Kidney (tissue), 14 donors: ENCODE measurements around the gene ATF7IP. TPM values are rescaled to one million over a fixed set of nuclear protein-coding genes. Genes with fewer than 3 reads are reported as not detected.
"Not testable (repeated sequence)": the region's sequence is repeated elsewhere in the genome, so short reads cannot be mapped to it uniquely, and the experiment has no call there.

Source experiments
- DNase-seq, 5 donors: peaks; one replicate each; pipeline ENCODE4 v3.0.0-alpha.2; 2013 to 2020
- FAIRE-seq: peaks from 2 replicates; lab custom pipeline; 2012; peaks lifted over from hg19 to GRCh38; lab: Jason Lieb, UNC
- H3K27ac ChIP-seq, 2 donors: one replicate each; pipeline ENCODE4 v1.7.0; 2013; ENCODE audit warnings: low read depth in 2 of 2, low read length in 2 of 2, inconsistent platforms in 1 of 2
- H3K27me3 ChIP-seq: one replicate; pipeline ENCODE4 v1.7.1; 2013; ENCODE audit warnings: low read length, inconsistent platforms; ENCODE audit not compliant: control insufficient read depth, insufficient read depth
- H3K36me3 ChIP-seq, 3 donors: one replicate each; pipeline versions ENCODE4 v1.7.0 to v1.7.1; 2013; ENCODE audit warnings: low read length in 3 of 3, control low read depth in 1 of 3, inconsistent platforms in 1 of 3; ENCODE audit not compliant: insufficient read depth in 3 of 3, control insufficient read depth in 2 of 3
- H3K4me1 ChIP-seq, 3 donors: one replicate each; pipeline versions ENCODE4 v1.7.0 to v1.7.1; 2013; ENCODE audit warnings: low read length in 3 of 3, inconsistent platforms in 1 of 3, low read depth in 1 of 3; ENCODE audit not compliant: control insufficient read depth in 2 of 3, insufficient read depth in 2 of 3
- H3K4me3 ChIP-seq, 3 donors: one replicate each; pipeline versions ENCODE4 v1.7.0 to v1.8.1; 2013; ENCODE audit warnings: low read length in 3 of 3, control low read depth in 1 of 3, inconsistent platforms in 1 of 3
- H3K9ac ChIP-seq, 3 donors: one replicate each; pipeline versions ENCODE4 v1.7.0 to v1.7.1; 2013; ENCODE audit warnings: low read length in 3 of 3, control low read depth in 1 of 3, inconsistent platforms in 1 of 3
- H3K9me3 ChIP-seq, 3 donors: one replicate each; pipeline versions ENCODE4 v1.7.0 to v1.7.1; 2013; ENCODE audit warnings: low read length in 3 of 3, control low read depth in 1 of 3, inconsistent platforms in 1 of 3; ENCODE audit not compliant: control insufficient read depth in 2 of 3, insufficient read depth in 1 of 3
- intact Hi-C: fragments of 100-400 bp; cut with DNase I; formaldehyde crosslinking; loops from one replicate; pipeline ENCODE4 v1.11.1; 2022
- polyA plus RNA-seq: library from polyadenylated mRNA; stranded (reverse); fragments of 350-450 nt; fragmentation: Illumina TruSeq; extraction: RNeasy Lipid Tissue Mini Kit (QIAGEN cat#74804); gene quantifications from one replicate; pipeline ENCODE4 v1.2.3, GENCODE V29; 2014; ENCODE audit warnings: low read depth, low replicate concordance; ENCODE audit not compliant: insufficient read depth
- total RNA-seq: library from RNA; stranded (reverse); fragmentation: NEBNext Ultra II Directional; extraction: Animal tissue kit (Norgen Biotek cat#: 25700); gene quantifications from one replicate; pipeline ENCODE4 v1.2.1, GENCODE V29; 2021
- TF ChIP-seq, protein P1 (sequence below): IDR thresholded peaks from 3 replicates; pipeline ENCODE4 v1.5.1; 2012; ENCODE audit warnings: mild to moderate bottlenecking, moderate library complexity, borderline replicate concordance; ENCODE audit not compliant: insufficient read depth; ENCODE audit errors: extremely low read depth
- donor health status: control.
- donor health status: control.
- donor health status: control.
- donor health status: control.
- donor health status: control.
- donor health status: DM: yes; HTN: yes; CAD: no.
- donor health status: Normal renal cell carcinoma (clear cell type).

The ATF7IP gene
- total and polyA plus RNA-seq, 2 donors from 2014 or later: 6.3 to 97.1 TPM

- Histone ChIP-seq H3K27me3 (no peaks in the 10 kb centered on the region), H3K36me3 (no peaks in the 10 kb centered on the region), H3K4me3 (no peak overlapping the region), H3K27ac (no peak overlapping the region), H3K9me3 (peaks cover 0 to 5% (median 5%) of the 10 kb centered on the region in 3 donors), H3K9ac (no peak overlapping the region), H3K4me1 (no peaks in the 10 kb centered on the region)
- FAIRE-seq (no peak), DNase-seq (no peak)
- TF ChIP-seq, protein P1, sequence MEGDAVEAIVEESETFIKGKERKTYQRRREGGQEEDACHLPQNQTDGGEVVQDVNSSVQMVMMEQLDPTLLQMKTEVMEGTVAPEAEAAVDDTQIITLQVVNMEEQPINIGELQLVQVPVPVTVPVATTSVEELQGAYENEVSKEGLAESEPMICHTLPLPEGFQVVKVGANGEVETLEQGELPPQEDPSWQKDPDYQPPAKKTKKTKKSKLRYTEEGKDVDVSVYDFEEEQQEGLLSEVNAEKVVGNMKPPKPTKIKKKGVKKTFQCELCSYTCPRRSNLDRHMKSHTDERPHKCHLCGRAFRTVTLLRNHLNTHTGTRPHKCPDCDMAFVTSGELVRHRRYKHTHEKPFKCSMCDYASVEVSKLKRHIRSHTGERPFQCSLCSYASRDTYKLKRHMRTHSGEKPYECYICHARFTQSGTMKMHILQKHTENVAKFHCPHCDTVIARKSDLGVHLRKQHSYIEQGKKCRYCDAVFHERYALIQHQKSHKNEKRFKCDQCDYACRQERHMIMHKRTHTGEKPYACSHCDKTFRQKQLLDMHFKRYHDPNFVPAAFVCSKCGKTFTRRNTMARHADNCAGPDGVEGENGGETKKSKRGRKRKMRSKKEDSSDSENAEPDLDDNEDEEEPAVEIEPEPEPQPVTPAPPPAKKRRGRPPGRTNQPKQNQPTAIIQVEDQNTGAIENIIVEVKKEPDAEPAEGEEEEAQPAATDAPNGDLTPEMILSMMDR: no peak
- intact Hi-C loops: no loop called here
Measured at GRCh38 chr12:14332482-14332881, 33.0 kb upstream of the ATF7IP start.

DNA sequence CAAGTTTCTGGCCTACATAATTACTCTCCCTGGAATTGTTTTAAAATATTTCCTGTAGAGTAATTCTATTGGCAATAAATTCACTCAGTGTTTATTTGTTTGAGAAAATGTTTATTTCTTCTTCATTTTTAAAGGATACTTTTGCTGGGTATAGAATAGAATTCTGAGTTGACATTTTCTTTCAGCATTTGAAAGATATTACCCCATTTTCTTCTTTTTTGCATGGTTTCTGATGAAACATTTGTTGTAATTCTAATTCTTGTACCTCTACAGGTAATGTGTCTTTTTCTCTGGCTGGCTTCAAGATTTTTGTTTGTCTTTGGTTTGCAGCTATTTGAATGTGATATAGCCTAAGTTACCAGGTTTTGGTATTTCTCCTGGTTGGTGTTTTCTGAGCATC lies 25.1 kb upstream of the ATF7IP start:
- Histone ChIP-seq H3K9me3 (peaks cover 0 to 16% (median 6%) of the 10 kb centered on the region in 3 donors), H3K27ac (no peak overlapping the region), H3K36me3 (no peaks in the 10 kb centered on the region), H3K9ac (no peak overlapping the region), H3K4me3 (no peak overlapping the region), H3K27me3 (no peaks in the 10 kb centered on the region), H3K4me1 (no peaks in the 10 kb centered on the region)
- FAIRE-seq (no peak), DNase-seq (no peak)
- intact Hi-C loops: loop anchor here (10.0 kb wide), 1 partner anchor 66 kb away; no protein-coding TSS in a partner anchor
- TF ChIP-seq, protein P1: no peak

DNA sequence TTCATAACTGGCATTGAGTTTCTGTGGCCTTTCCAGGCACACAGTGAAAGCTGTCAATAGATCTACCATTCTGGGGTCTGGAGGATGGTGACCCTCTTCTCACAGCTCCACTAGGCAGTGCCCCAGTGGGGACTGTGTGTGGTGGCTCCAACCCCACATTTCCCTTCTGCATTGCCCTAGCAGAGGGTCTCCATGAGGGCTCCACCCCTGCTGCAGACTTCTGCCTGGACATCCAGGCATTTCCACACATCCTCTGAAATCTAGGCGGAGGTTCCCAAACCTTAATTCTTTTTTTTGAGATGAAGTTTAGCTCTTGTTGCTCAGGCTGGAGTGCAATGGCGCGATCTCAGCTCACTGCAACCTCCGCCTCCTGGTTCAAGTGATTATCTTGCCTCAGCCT lies 14.0 kb upstream of the ATF7IP start:
- H3K9ac ChIP-seq, DNase-seq, H3K27ac ChIP-seq, H3K36me3 ChIP-seq, H3K4me1 ChIP-seq, H3K9me3 ChIP-seq, intact Hi-C loops, H3K27me3 ChIP-seq, H3K4me3 ChIP-seq, FAIRE-seq: not testable (repeated sequence)

GRCh38 chr12:14352066-14352465 lies 13.4 kb upstream of the ATF7IP start:
- intact Hi-C loops, H3K27ac ChIP-seq, FAIRE-seq, H3K4me3 ChIP-seq, DNase-seq, H3K27me3 ChIP-seq, H3K9me3 ChIP-seq, H3K9ac ChIP-seq, H3K36me3 ChIP-seq, H3K4me1 ChIP-seq: not testable (repeated sequence)

DNA sequence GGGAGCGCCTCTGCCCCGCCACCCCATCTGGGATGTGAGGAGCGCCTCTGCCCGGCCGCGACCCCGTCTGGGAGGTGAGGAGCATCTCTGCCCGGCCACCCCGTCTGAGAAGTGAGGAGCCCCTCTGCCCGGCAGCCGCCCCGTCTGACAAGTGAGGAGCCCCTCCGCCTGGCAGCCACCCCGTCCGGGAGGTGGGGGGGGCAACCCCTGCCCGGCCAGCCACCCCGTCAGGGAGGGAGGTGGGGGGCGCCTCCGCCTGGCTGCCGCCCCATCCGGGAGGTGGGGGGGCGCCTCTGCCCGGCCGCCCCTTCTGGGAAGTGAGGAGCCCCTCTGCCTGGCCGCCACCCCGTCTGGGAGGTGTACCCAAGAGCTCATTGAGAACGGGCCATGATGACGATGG lies 10.8 kb upstream of the ATF7IP start:
- H3K9ac ChIP-seq, H3K4me3 ChIP-seq, H3K9me3 ChIP-seq, H3K27ac ChIP-seq, intact Hi-C loops, H3K36me3 ChIP-seq, FAIRE-seq, DNase-seq, H3K27me3 ChIP-seq, H3K4me1 ChIP-seq: not testable (repeated sequence)
